ENCODE measurements around the gene KMT2C. TPM values are rescaled to one million over a fixed set of nuclear protein-coding genes. Genes with fewer than 3 reads are reported as not detected.

KMT2C gene
- total RNA-seq, 1 donor = 36.2 TPM

GRCh38 chr7:152370297-152370696 lies 65.5 kb downstream of the KMT2C start:
- peaks cover 97% of the 10 kb centered on the region for H3K79me2 ChIP-seq (ENCODE audit: insufficient read depth, low read length)

GRCh38 chr7:152369518-152369917 lies 66.3 kb downstream of the KMT2C start:
- H3K27ac ChIP-seq (ENCODE audit: low read depth, low read length) = no peak overlapping the region
- H2AFZ ChIP-seq (ENCODE audit: low read length) = no peak overlapping the region
- H3K4me1 ChIP-seq (ENCODE audit: insufficient read depth, low read length) = no peaks in the 10 kb centered on the region
- no peak for TF ChIP-seq CTCF (IDR thresholded peaks at IDR 0.05; ENCODE audit: extremely low read depth, low read depth, low read length)
- H4K20me1 ChIP-seq (ENCODE audit: insufficient read depth, low read length) = peaks cover 57% of the 10 kb centered on the region
- H3K9me3 ChIP-seq (ENCODE audit: low read depth, low read length) = no peaks in the 10 kb centered on the region
- H3K79me2 ChIP-seq (ENCODE audit: insufficient read depth, low read length) = peaks cover 97% of the 10 kb centered on the region
- H3K36me3 ChIP-seq (ENCODE audit: insufficient read depth, low read length) = no peaks in the 10 kb centered on the region
- no peak for DNase-seq (ENCODE audit: insufficient read length, low spot score, missing footprints)
- H3K27me3 ChIP-seq (ENCODE audit: insufficient read depth, low read length) = no peaks in the 10 kb centered on the region
- H3K4me2 ChIP-seq (ENCODE audit: insufficient read depth, low read length) = no peak overlapping the region
- no peak overlapping the region for H3K4me3 ChIP-seq (ENCODE audit: insufficient read depth, low read length)

More at GRCh38 chr7:152370297-152370696, 65.5 kb downstream of the KMT2C start:
- DNase-seq (ENCODE audit: insufficient read length, low spot score, missing footprints) = no peak
- no peak overlapping the region for H2AFZ ChIP-seq (ENCODE audit: low read length)
- TF ChIP-seq CTCF (IDR thresholded peaks at IDR 0.05; ENCODE audit: extremely low read depth, low read depth, low read length) = no peak
- H3K27ac ChIP-seq (ENCODE audit: low read depth, low read length) = no peak overlapping the region
- H3K27me3 ChIP-seq (ENCODE audit: insufficient read depth, low read length) = no peaks in the 10 kb centered on the region
- no peak overlapping the region for H3K4me3 ChIP-seq (ENCODE audit: insufficient read depth, low read length)
- no peak overlapping the region for H3K4me2 ChIP-seq (ENCODE audit: insufficient read depth, low read length)
- peaks cover 52% of the 10 kb centered on the region for H4K20me1 ChIP-seq (ENCODE audit: insufficient read depth, low read length)
- no peaks in the 10 kb centered on the region for H3K36me3 ChIP-seq (ENCODE audit: insufficient read depth, low read length)
- H3K4me1 ChIP-seq (ENCODE audit: insufficient read depth, low read length) = no peaks in the 10 kb centered on the region
- no peaks in the 10 kb centered on the region for H3K9me3 ChIP-seq (ENCODE audit: low read depth, low read length)

- peaks cover 99% of the 10 kb centered on the region for H3K79me2 ChIP-seq (ENCODE audit: insufficient read depth, low read length)
- peaks cover 3% of the 10 kb centered on the region for H3K4me1 ChIP-seq (ENCODE audit: insufficient read depth, low read length)
- peak overlapping the region; percentile 52 for H3K4me2 ChIP-seq (ENCODE audit: insufficient read depth, low read length)
- no peaks in the 10 kb centered on the region for H3K9me3 ChIP-seq (ENCODE audit: low read depth, low read length)
- H3K27ac ChIP-seq (ENCODE audit: low read depth, low read length) = no peak overlapping the region
- H3K36me3 ChIP-seq (ENCODE audit: insufficient read depth, low read length) = no peaks in the 10 kb centered on the region
- H3K4me3 ChIP-seq (ENCODE audit: insufficient read depth, low read length) = no peak overlapping the region
- TF ChIP-seq CTCF (IDR thresholded peaks at IDR 0.05; ENCODE audit: extremely low read depth, low read depth, low read length) = no peak
- H4K20me1 ChIP-seq (ENCODE audit: insufficient read depth, low read length) = peaks cover 58% of the 10 kb centered on the region
- no peak for DNase-seq (ENCODE audit: insufficient read length, low spot score, missing footprints)
- no peaks in the 10 kb centered on the region for H3K27me3 ChIP-seq (ENCODE audit: insufficient read depth, low read length)
- no peak overlapping the region for H2AFZ ChIP-seq (ENCODE audit: low read length)
These were observed 68.6 kb downstream of the KMT2C start for GRCh38 chr7:152367170-152367569.

GRCh38 chr7:152366662-152367061 lies 69.1 kb downstream of the KMT2C start:
- no peaks in the 10 kb centered on the region for H3K27me3 ChIP-seq (ENCODE audit: insufficient read depth, low read length)
- H3K79me2 ChIP-seq (ENCODE audit: insufficient read depth, low read length) = peaks cover 99% of the 10 kb centered on the region
- H3K27ac ChIP-seq (ENCODE audit: low read depth, low read length) = no peak overlapping the region
- TF ChIP-seq CTCF (IDR thresholded peaks at IDR 0.05; ENCODE audit: extremely low read depth, low read depth, low read length) = no peak
- no peak for DNase-seq (ENCODE audit: insufficient read length, low spot score, missing footprints)
- H3K9me3 ChIP-seq (ENCODE audit: low read depth, low read length) = no peaks in the 10 kb centered on the region
- H4K20me1 ChIP-seq (ENCODE audit: insufficient read depth, low read length) = peaks cover 56% of the 10 kb centered on the region
- H3K4me3 ChIP-seq (ENCODE audit: insufficient read depth, low read length) = no peak overlapping the region
- no peak overlapping the region for H2AFZ ChIP-seq (ENCODE audit: low read length)
- peaks cover 3% of the 10 kb centered on the region for H3K4me1 ChIP-seq (ENCODE audit: insufficient read depth, low read length)
- H3K36me3 ChIP-seq (ENCODE audit: insufficient read depth, low read length) = no peaks in the 10 kb centered on the region
- H3K4me2 ChIP-seq (ENCODE audit: insufficient read depth, low read length) = peak overlapping the region; percentile 52
